ENCODE data around the gene THBD.

DNA sequence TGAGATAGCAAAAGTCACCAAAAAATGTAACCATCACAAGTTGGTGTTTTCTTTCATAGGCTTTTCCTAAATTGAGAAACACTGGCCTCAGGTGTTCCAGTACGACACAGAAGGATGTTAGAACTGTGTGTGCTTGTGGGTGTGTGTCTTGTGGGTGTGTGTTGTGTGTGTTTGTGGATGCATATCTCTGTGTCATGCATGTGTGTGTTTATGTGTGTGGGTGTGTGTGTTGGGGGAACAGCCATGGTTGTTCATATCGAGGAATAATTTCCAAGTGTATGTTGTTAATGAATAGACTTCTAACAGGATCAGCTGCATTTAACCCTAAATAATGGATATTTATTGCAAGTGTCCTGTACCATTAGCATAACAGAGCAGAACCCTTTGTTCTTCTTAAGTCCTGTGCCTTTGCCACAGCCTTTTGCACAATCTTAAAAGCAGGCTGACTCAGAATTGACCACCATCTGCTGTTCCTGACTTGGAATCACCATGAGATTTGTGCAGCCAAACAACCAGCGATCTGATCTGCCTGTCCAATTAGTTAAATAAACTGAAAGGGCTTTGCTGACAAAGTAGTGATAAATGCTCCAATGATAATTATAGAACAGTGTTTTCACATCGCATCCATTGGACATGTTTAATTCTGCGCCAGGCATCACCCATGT lies 29.0 kb upstream of the THBD start:
- no peak for TF ChIP-seq SPI1 (IDR thresholded peaks at IDR 0.05; ENCODE audit: borderline replicate concordance, low read depth)
- no peak for TF ChIP-seq CTCF (IDR thresholded peaks at IDR 0.05; ENCODE audit: insufficient read depth, low read length)
- no peak for TF ChIP-seq POLR2AphosphoS5 (IDR thresholded peaks at IDR 0.05; ENCODE audit: low read depth)

Measured in HL-60 (cell line).